NCI-H460 (cell line): ENCODE results near the gene STRN3. TPM values are rescaled to one million over a fixed set of nuclear protein-coding genes. Genes with fewer than 3 reads are reported as not detected.
"Not testable (repeated sequence)": the region's sequence is repeated elsewhere in the genome, so short reads cannot be mapped to it uniquely, and the experiment has no call there.

Experiments
- DNase-seq: peaks from one replicate; pipeline ENCODE4 v3.0.0-alpha.2; 2016; ENCODE audit warnings: low read depth; ENCODE audit errors: extremely low read depth
- total RNA-seq: library from RNA; depleted of rRNA; stranded (reverse); fragments of >200 nt; shearing (Covaris generic); gene quantifications from 2 replicates; pipeline ENCODE4 v1.2.3, GENCODE V29; 2014

STRN3 gene
- total RNA-seq, 1 experiment from 2014 or later, result 45.9 TPM

- DNase-seq, result no peak
These were observed 53.1 kb downstream of the STRN3 start for GRCh38 chr14:30972882-30973582.

- not testable (repeated sequence) for DNase-seq
These were observed 54.0 kb downstream of the STRN3 start for GRCh38 chr14:30972036-30972732.

GRCh38 chr14:30971586-30971985 lies 54.6 kb downstream of the STRN3 start:
- DNase-seq, result no peak

DNA sequence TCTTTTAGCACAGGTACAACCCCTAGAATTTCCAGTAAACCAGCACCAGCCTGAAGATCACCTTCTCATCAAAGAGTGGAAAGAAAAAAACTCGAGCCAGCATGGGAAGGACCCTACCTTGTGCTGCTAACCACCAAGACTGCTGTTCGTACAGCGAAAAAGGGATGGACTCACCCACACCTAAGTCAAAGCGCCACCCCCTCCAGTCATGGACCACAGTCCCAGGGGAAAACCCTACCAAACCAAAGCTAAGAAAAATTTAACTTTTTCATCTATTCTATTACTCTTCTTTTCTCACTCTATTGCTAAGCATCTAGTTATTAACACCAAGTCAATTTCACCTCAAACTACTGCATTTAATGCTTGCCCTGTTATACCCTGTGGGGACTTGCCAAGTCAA lies 56.4 kb downstream of the STRN3 start:
- not testable (repeated sequence) for DNase-seq

- DNase-seq, result not testable (repeated sequence)
These were observed 58.6 kb downstream of the STRN3 start for GRCh38 chr14:30967364-30968098.

GRCh38 chr14:30966415-30967363 lies 59.5 kb downstream of the STRN3 start:
- no peak for DNase-seq

GRCh38 chr14:30965861-30966260 lies 60.3 kb downstream of the STRN3 start:
- DNase-seq, result not testable (repeated sequence)

DNA sequence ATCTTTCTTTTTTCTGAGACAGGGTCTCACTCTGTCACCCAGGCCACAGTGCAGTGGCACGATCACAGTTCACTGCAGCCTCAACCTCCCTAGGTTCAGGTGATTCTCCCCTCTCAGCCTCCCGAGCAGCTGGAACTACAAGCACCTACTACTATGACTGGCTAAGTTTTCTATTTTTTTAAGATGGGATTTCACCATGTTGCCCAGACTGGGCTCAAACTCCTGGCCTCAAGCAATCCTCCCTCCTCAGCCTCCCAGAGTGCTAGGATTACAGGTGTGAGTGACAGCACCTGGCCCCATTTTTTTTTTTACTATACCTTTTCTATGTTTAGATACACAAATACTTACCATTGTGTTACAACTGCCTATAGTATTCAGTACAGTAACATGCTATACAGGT lies 63.6 kb downstream of the STRN3 start:
- DNase-seq, result not testable (repeated sequence)

DNA sequence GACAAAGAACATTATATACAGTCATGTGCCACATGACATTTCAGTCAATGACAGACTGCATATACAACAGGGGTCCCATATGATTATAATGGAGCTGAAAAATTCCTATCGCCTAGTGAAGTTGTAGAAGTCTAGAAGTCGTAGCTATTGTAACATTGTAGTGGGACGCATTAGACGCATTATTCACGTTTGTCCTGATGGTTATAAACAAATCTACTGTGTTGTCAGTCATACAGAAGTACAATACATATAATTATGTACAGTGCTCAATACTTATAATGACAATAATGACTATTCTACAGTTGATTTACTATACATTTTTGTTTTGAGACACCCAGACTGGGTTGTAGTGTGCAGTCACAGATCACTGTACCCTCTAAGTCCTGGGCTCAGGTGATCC lies 64.8 kb downstream of the STRN3 start:
- no peak for DNase-seq

- no peak for DNase-seq
These were observed 66.0 kb downstream of the STRN3 start for GRCh38 chr14:30960216-30960615.

- no peak for DNase-seq
These were observed 67.4 kb downstream of the STRN3 start for GRCh38 chr14:30958555-30959407.

GRCh38 chr14:30957813-30958370 lies 68.3 kb downstream of the STRN3 start:
- no peak for DNase-seq

DNA sequence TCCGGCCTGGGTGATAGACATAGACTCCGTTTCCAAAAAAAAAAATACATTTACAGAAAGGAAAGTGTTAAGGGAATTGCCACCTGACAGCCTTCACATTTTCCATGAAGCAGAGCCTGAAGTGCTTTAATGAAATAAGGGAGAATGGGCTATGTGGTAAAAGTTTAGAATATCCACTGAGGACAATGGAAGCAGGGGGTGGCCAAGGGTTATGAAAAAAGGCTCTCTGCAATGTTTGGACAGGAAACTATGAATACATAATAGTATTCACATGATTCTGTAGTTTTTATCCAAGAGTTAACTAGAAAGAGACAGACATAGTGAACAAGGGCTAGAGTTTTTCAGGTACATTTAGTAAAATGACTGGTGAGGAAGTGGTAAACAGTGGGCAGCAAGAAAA lies 76.5 kb downstream of the STRN3 start:
- no peak for DNase-seq

- no peak for DNase-seq
These were observed 82.5 kb downstream of the STRN3 start for GRCh38 chr14:30943694-30944093.

DNA sequence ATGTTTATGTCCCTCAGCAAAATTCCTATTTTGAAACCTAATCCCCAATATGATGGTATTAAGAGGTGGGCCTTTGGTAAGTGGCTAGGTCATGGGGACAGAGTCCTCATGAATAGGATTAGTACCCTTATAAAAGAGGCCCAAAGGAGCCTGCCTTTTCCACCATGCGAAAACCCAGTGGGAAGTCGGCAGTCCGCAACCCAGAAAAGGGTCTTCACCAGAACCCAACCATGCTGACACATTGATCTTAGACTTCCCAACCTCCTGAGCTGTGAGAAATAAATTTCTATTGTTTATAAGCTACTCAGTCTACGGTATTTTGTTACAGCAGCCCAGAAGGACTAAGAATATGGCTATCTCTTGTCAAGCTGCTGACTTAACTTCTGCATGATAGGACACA lies 85.3 kb downstream of the STRN3 start:
- DNase-seq, result no peak

GRCh38 chr14:30938617-30939016 lies 87.6 kb downstream of the STRN3 start:
- DNase-seq, result no peak

DNA sequence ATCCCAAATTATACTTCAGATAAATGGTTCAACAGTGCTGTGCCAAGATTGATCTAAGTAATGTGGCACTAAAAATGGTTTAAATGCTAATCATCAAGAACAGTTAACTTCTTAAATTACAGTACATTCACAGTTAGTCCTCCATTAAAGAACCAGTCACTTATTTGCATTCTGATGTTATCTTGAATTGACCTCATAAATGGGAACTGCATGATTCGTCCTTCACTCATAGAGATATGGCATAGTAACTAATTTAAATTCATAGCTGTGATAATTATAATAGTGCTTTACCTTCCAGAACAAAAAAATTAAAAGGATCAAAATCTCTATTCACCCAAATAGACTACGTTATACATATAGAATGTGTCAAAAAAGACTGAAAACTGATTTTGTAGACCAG lies 90.7 kb downstream of the STRN3 start:
- DNase-seq, result no peak

DNA sequence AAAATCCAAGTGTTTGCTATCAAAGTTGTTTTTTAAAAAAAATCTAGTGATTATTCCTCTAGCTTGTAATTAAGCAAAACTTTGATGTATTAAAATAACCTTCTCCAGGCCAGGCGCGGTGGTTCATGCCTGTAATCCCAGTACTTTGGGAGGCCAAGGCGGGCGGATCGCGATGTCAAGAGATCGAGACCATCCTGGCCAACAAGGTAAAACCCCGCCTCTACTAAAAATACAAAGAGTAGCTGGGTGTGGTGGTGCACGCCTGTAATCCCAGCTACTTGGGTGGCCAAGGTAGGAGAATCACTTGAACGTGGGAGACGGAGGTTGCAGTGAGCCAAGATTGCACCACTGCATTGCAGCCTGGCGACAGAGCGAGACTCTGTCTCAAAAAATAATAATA lies 92.2 kb downstream of the STRN3 start:
- DNase-seq, result not testable (repeated sequence)

GRCh38 chr14:30928462-30928861 lies 97.7 kb downstream of the STRN3 start:
- DNase-seq, result no peak
